DND-41 (cell line): ENCODE data around the gene EML5.

Experiments used
- ATAC-seq: fragments of 200-7000 bp; cut with Tn5 transposase; 3 replicates; pipeline ENCODE4 v1.9.1; 2021; ENCODE audit warnings: low read depth; ENCODE audit not compliant: insufficient read depth
- DNase-seq: peaks from one replicate; pipeline ENCODE4 v3.0.0-alpha.2; 2020
- H2AFZ ChIP-seq: 2 replicates; pipeline ENCODE4 v1.6.0; 2012; ENCODE audit warnings: low read depth, low read length
- H3K27ac ChIP-seq: 2 replicates; pipeline ENCODE4 v1.5.1; 2012; ENCODE audit warnings: low read length, inconsistent platforms
- H3K27me3 ChIP-seq: fragments of 200-600 bp; sonication (generic); 2 replicates; pipeline ENCODE4 v1.6.0; 2012; ENCODE audit warnings: low read length, mild to moderate bottlenecking, inconsistent platforms; ENCODE audit not compliant: insufficient read depth, poor library complexity
- H3K36me3 ChIP-seq: 2 replicates; pipeline ENCODE4 v1.5.1; 2012; ENCODE audit warnings: low read length, inconsistent platforms; ENCODE audit not compliant: insufficient read depth
- H3K4me1 ChIP-seq: 2 replicates; pipeline ENCODE4 v1.5.1; 2012; ENCODE audit warnings: mild to moderate bottlenecking, low read length; ENCODE audit not compliant: insufficient read depth
- H3K4me2 ChIP-seq: 2 replicates; pipeline ENCODE4 v1.6.0; 2012; ENCODE audit warnings: mild to moderate bottlenecking, moderate library complexity, low read length, inconsistent platforms; ENCODE audit not compliant: insufficient read depth
- H3K4me3 ChIP-seq, 2 experiments: fragments of 200-600 bp in 1 of 2; shearing (Covaris generic) in 1 of 2; 2 replicates each; pipeline ENCODE4 v1.5.1; 2012 to 2016; ENCODE audit warnings: inconsistent platforms in 2 of 2, low read length in 2 of 2, mild to moderate bottlenecking in 2 of 2, low read depth in 1 of 2, moderate library complexity in 1 of 2
- H3K79me2 ChIP-seq: 2 replicates; pipeline ENCODE4 v1.6.0; 2012; ENCODE audit warnings: low read length, inconsistent platforms; ENCODE audit not compliant: insufficient read depth
- H3K9ac ChIP-seq: 2 replicates; pipeline ENCODE4 v1.6.0; 2012; ENCODE audit warnings: low read depth, mild to moderate bottlenecking, inconsistent platforms, low read length, moderate library complexity
- H3K9me3 ChIP-seq: 2 replicates; pipeline ENCODE4 v1.5.1; 2012; ENCODE audit warnings: low read length, moderate library complexity, mild to moderate bottlenecking, inconsistent platforms; ENCODE audit not compliant: insufficient read depth, severe bottlenecking
- H4K20me1 ChIP-seq: 2 replicates; pipeline ENCODE4 v1.6.0; 2012; ENCODE audit warnings: low read length; ENCODE audit not compliant: insufficient read depth
- CTCF ChIP-seq: IDR thresholded peaks from 2 replicates; pipeline ENCODE4 v1.5.1; 2012; ENCODE audit warnings: borderline replicate concordance, low read length, moderate library complexity, mild to moderate bottlenecking; ENCODE audit not compliant: poor library complexity, severe bottlenecking; ENCODE audit errors: extremely low read depth
- EZH2 ChIP-seq: IDR thresholded peaks from 3 replicates; pipeline ENCODE4 v1.6.1; 2012; ENCODE audit warnings: borderline replicate concordance, low read depth, mild to moderate bottlenecking, moderate library complexity, low read length, inconsistent platforms; ENCODE audit not compliant: severe bottlenecking

Gene EML5

GRCh38 chr14:88786715-88787114 is 6.0 kb downstream of the EML5 start:
- Histone ChIP-seq H4K20me1 (no peaks in the 10 kb centered on the region), H3K4me3 (no peak overlapping the region), H3K9me3 (peaks cover 23% of the 10 kb centered on the region), H3K4me2 (no peak overlapping the region), H2AFZ (no peak overlapping the region), H3K9ac (no peak overlapping the region), H3K4me1 (peaks cover 17% of the 10 kb centered on the region), H3K27me3 (no peaks in the 10 kb centered on the region), H3K36me3 (no peaks in the 10 kb centered on the region; the same call in 1 of the 2 replicates), H3K27ac (no peak overlapping the region), H3K79me2 (peaks cover 25% of the 10 kb centered on the region; the same call in 1 of the 2 replicates)
- ATAC-seq: no peak
- no peak for DNase-seq
- TF ChIP-seq CTCF (no peak), EZH2 (no peak)

GRCh38 chr14:88785911-88786310 is 6.8 kb downstream of the EML5 start:
- H3K4me3 ChIP-seq: no peak overlapping the region
- no peak for DNase-seq
- ATAC-seq: no peak
- no peak overlapping the region for H3K27ac ChIP-seq
- no peak overlapping the region for H2AFZ ChIP-seq
- H3K4me1 ChIP-seq: peaks cover 9% of the 10 kb centered on the region
- no peaks in the 10 kb centered on the region for H4K20me1 ChIP-seq
- H3K36me3 ChIP-seq: no peaks in the 10 kb centered on the region; the same call in 1 of the 2 replicates
- no peaks in the 10 kb centered on the region for H3K27me3 ChIP-seq
- peaks cover 23% of the 10 kb centered on the region for H3K9me3 ChIP-seq
- TF ChIP-seq CTCF: no peak
- no peak overlapping the region for H3K9ac ChIP-seq
- H3K79me2 ChIP-seq: peaks cover 19% of the 10 kb centered on the region; the same call in 1 of the 2 replicates
- no peak overlapping the region for H3K4me2 ChIP-seq

GRCh38 chr14:88775532-88775931 is 17.2 kb downstream of the EML5 start:
- Histone ChIP-seq H3K27ac (no peak overlapping the region), H3K9ac (no peak overlapping the region), H3K4me1 (no peaks in the 10 kb centered on the region), H3K4me2 (no peak overlapping the region), H4K20me1 (no peaks in the 10 kb centered on the region), H3K36me3 (no peaks in the 10 kb centered on the region), H3K9me3 (no peaks in the 10 kb centered on the region), H3K4me3 (no peak overlapping the region), H3K79me2 (peaks cover 2% of the 10 kb centered on the region; the same call in 1 of the 2 replicates), H3K27me3 (no peaks in the 10 kb centered on the region), H2AFZ (no peak overlapping the region)
- no peak for DNase-seq
- no peak for TF ChIP-seq CTCF
- TF ChIP-seq EZH2: no peak
- ATAC-seq: peak; percentile 7; the same call in 1 of the 3 replicates

GRCh38 chr14:88770736-88771135 is 22.0 kb downstream of the EML5 start:
- Histone ChIP-seq H3K27ac (no peak overlapping the region), H3K9ac (no peak overlapping the region), H3K9me3 (peaks cover 15% of the 10 kb centered on the region), H3K27me3 (no peaks in the 10 kb centered on the region), H3K4me2 (no peak overlapping the region), H2AFZ (no peak overlapping the region), H3K79me2 (no peaks in the 10 kb centered on the region), H3K4me1 (no peaks in the 10 kb centered on the region), H3K4me3 (no peak overlapping the region), H3K36me3 (no peaks in the 10 kb centered on the region), H4K20me1 (no peaks in the 10 kb centered on the region)
- no peak for DNase-seq
- TF ChIP-seq CTCF (no peak), EZH2 (no peak)
- ATAC-seq: no peak
